GM10847 (cell line): ENCODE measurements around the gene CCDC70.

Experiments
- POLR2A ChIP-seq: IDR thresholded peaks from 2 replicates; pipeline ENCODE4 v1.6.1; 2011; ENCODE audit not compliant: insufficient read length; ENCODE audit errors: extremely low read depth

The CCDC70 gene

DNA sequence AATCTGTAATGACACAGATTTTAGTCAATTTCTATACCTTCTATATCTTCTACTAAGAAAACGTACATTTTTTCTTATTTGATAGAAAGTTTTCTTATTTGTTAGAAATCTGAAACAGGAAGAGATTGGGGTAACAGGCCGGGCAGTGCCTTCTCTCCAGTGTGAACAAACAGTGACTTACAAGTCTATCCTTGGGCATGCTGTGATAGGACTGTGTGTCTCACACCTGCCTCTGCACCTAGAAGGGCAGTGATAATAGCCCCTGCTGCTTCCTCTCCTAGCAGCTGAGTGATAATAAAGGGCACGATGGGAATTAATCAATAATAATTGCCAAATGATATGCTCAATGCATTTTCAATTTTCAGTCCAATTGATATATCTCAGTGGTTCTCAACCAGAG is 18.2 kb upstream of the CCDC70 start:
- no peak for TF ChIP-seq POLR2A

GRCh38 chr13:51844862-51845573 is 16.8 kb upstream of the CCDC70 start, which contains the start of gene TMEM272:
TSS of gene TMEM272 (minus strand) at chr13:51845177. CDS start at chr13:51838530, 6,647 bp downstream.
- no peak for TF ChIP-seq POLR2A

DNA sequence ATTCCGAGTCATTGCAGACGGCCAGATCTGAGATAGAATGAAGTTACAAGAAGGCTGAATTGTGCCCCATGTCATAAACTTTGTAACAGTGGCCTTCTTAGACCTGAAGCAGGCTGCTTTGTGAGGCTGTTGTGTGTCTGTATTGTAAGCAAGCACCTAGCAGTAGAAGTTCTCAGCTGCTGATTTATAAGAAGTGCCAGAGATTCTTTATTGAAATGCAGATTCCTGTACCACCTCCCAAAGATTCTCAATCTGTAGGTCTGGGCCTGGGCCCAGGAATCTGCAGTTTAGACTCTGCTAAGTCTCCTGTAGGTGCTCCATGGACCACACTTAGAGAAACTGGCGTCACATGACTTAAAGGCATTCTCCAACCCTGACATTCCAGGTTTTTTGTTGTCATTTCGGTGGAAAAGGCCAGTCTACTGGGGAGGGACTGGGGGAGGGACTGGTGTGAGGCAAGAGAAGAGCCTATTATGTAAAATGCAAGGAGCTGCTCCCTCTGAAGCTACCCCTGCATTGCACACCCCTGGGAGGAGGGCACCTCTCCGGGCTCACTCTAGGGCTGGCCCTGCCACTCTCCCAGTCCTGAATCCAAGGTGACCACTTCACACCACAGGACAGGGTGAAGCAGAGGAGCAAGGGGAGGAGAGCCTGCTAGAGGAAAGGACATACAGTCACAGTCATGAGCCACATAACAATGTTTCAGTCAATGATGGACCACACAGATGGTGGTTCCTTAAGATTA is 16.0 kb upstream of the CCDC70 start:
- TF ChIP-seq POLR2A: no peak

- TF ChIP-seq POLR2A: no peak
Observed at GRCh38 chr13:51846756-51847155, 15.0 kb upstream of the CCDC70 start.

DNA sequence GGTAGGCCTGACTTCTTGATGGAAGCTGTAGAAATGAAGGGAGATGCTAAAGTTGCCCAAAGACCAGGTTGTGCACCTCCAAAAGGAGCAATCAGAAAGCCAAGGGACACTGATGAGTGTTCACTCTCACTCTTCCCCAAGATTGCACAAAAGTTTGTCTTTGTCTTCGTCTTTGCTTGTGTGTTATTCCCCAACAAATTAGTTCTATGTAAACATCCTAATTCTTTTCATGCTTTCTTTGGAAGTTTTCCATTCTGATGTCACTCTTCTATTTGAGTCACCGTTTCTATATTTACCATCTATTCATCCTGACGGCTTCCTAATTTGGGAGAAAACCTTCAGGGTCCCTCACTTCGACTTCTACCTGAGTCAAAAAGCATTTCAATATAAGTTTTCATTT is 13.1 kb upstream of the CCDC70 start:
- no peak for TF ChIP-seq POLR2A

- no peak for TF ChIP-seq POLR2A
Observed at GRCh38 chr13:51849145-51850101, 12.3 kb upstream of the CCDC70 start.

- TF ChIP-seq POLR2A: no peak
Observed at GRCh38 chr13:51856027-51856736, 5.6 kb upstream of the CCDC70 start.

DNA sequence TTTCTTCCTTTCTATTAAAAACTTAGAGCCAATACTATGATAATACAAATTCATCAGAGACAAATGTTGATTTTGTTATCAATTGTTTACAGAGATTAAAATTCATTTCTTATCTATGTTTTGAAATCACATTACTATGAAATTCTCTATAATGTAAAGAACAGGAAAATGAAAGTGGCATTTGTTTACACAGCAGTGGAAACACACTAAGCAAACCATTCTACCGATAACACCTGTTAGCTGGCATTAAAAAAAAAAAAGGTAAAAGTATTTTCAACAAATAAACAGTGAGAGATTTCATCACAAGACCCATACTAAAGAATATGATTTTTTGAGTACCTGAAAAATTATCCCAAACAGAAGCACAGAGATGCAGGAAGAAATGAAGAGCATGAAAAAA is 4.8 kb upstream of the CCDC70 start:
- no peak for TF ChIP-seq POLR2A

- TF ChIP-seq POLR2A: no peak
Observed at GRCh38 chr13:51858433-51859247, 3.1 kb upstream of the CCDC70 start.

DNA sequence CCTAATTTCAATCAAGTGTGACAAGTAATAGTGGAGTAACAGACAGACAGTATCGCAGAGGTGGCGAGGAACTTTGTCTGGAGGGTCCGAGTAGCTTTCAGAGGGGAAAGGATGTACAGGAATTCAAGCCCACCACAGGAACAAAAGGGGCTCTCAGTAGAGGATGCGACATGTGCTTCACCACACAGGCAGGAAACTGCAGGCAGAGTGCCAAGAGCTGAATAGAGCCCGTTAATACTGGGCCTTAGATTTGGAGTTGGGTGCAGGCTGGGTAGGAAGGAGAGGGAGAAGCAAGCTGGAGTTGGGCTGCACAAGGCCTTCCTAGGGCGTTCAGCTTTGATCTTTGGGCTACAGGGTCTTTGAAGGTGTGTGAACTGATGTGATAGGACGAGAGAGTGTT is 1.2 kb downstream of the CCDC70 start:
- TF ChIP-seq POLR2A: no peak

DNA sequence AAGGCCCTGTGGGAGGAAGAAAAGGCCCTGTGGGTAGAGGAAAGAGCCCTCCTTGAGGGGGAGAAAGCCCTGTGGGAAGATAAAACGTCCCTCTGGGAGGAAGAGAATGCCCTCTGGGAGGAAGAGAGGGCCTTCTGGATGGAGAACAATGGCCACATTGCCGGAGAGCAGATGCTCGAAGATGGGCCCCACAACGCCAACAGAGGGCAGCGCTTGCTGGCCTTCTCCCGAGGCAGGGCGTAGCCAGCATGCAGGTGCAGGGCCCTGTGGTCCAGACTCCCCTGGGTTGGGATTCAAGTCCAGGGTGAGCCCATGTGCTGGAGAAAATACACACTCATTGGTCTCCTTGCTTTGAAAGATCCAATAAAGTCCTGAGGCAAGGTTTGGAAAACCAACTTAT is 4.1 kb downstream of the CCDC70 start:
- TF ChIP-seq POLR2A: no peak

GRCh38 chr13:51867062-51867461 is 5.3 kb downstream of the CCDC70 start:
- TF ChIP-seq POLR2A: no peak

DNA sequence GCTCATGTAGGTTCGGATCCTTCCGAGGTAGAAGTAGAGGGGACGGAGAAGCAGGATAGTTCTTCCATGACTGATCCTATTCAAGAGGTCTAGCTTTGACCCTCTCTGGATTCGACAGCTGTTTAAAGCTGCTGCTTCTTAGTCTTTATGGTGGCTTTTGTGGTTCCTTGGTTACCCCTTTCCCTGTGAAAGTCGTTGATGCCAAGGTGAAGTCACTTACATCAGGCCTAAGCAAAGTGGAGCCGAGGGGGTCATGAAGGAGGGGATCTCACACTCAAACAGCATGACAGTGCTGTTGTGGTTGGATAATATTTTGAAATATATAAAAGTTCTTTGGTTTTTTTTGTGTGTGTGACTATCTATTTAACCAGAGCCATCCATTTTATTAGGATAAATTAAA is 8.1 kb downstream of the CCDC70 start:
- TF ChIP-seq POLR2A: no peak

DNA sequence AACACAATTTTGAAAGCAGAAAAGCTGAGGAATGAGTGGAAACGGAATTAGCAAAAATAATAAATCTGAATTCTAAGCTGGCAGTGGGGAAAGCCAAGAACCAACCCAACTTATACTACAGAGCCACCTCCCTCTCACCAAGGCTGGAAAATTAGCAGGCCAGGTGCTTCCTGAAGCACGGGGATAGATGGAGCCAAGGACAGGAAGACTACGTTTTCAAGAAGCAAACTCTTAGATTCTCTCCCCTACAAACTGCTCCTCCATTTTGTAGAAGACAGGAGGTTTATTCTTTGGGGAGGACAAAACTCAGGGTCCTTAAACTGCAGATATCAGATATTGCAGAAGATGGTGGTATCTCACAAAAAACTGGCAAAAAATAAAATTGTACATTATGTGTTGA is 8.8 kb downstream of the CCDC70 start:
- no peak for TF ChIP-seq POLR2A
